H1 (cell line): ENCODE data around the gene APBB1. TPM values are rescaled to one million over a fixed set of nuclear protein-coding genes. Genes with fewer than 3 reads are reported as not detected.

Source experiments
- CTCF ChIA-PET: fragments of 300-600 bp; sonication (Branson Sonifier 250); formaldehyde crosslinking; loops from one replicate; lab custom pipeline; 2021; ENCODE audit not compliant: partially characterized antibody; lab: Charles Lee
- POLR2A ChIA-PET: fragments of 300-600 bp; sonication (Branson Sonifier 250); formaldehyde crosslinking; loops from one replicate; lab custom pipeline; 2021; ENCODE audit warnings: inconsistent platforms; ENCODE audit not compliant: partially characterized antibody; lab: Charles Lee
- DNase-seq, 2 experiments: peaks; one replicate each; pipeline versions ENCODE4 v3.0.0 to v3.0.0-alpha.2; 2010 to 2022; ENCODE audit warnings: low spot score in 2 of 2, low read depth in 1 of 2, mixed read lengths in 1 of 2
- FAIRE-seq: peaks from 2 replicates; lab custom pipeline; 2011; peaks lifted over from hg19 to GRCh38; lab: Jason Lieb, UNC
- H2AFZ ChIP-seq: 2 replicates; pipeline ENCODE4 v1.8.1; 2012; ENCODE audit warnings: low read length, inconsistent platforms
- H2AK5ac ChIP-seq: 2 replicates; pipeline ENCODE4 v1.6.1; 2013; ENCODE audit warnings: low read depth, low read length
- H2BK120ac ChIP-seq: replicated peaks from 2 replicates; pipeline ENCODE3; 2013; ENCODE audit warnings: low read depth, low read length, inconsistent platforms
- H2BK12ac ChIP-seq: 2 replicates; pipeline ENCODE4 v1.6.1; 2013; ENCODE audit warnings: low read depth, low read length
- H2BK15ac ChIP-seq: 2 replicates; pipeline ENCODE4 v1.6.1; 2013; ENCODE audit warnings: low read length
- H2BK20ac ChIP-seq: 2 replicates; pipeline ENCODE4 v1.6.1; 2013; ENCODE audit warnings: low read length
- H2BK5ac ChIP-seq: 2 replicates; pipeline ENCODE4 v1.6.1; 2013; ENCODE audit warnings: low read depth, low read length
- H3K14ac ChIP-seq: 2 replicates; pipeline ENCODE4 v1.6.1; 2013; ENCODE audit warnings: inconsistent platforms; ENCODE audit not compliant: insufficient read length
- H3K18ac ChIP-seq: 2 replicates; pipeline ENCODE4 v1.6.1; 2013; ENCODE audit warnings: low read length; ENCODE audit errors: extremely low read depth
- H3K23ac ChIP-seq: 2 replicates; pipeline ENCODE4 v1.6.1; 2013; ENCODE audit warnings: inconsistent platforms; ENCODE audit not compliant: insufficient read length
- H3K23me2 ChIP-seq: 2 replicates; pipeline ENCODE4 v1.6.1; 2013; ENCODE audit warnings: low read depth, low read length
- H3K27ac ChIP-seq: 2 replicates; pipeline ENCODE4 v1.6.1; 2011; ENCODE audit warnings: low read depth, low read length, inconsistent platforms
- H3K27me3 ChIP-seq, 4 experiments: replicated peaks in 1 of 4; 1 replicate in 1 of 4; 2 replicates in 3 of 4; pipeline versions ENCODE4 v1.6.1 to v1.8.1; 2011 to 2013; ENCODE audit warnings: low read length in 3 of 4, mild to moderate bottlenecking in 3 of 4, inconsistent platforms in 2 of 4, mixed read lengths in 2 of 4, moderate library complexity in 1 of 4; ENCODE audit not compliant: control insufficient read depth in 3 of 4, insufficient read depth in 3 of 4; ENCODE audit errors: extremely low read depth in 1 of 4
- H3K36me3 ChIP-seq, 4 experiments: 2 replicates each; pipeline versions ENCODE4 v1.6.1 to v1.8.1; 2011 to 2013; ENCODE audit warnings: mild to moderate bottlenecking in 4 of 4, low read length in 3 of 4, moderate library complexity in 2 of 4, control low read depth in 1 of 4, inconsistent platforms in 1 of 4; ENCODE audit not compliant: insufficient read depth in 4 of 4, control insufficient read depth in 2 of 4
- H3K4ac ChIP-seq: replicated peaks from 2 replicates; pipeline ENCODE3; 2013; ENCODE audit warnings: low read length, low read depth, mixed read lengths, inconsistent platforms; ENCODE audit not compliant: insufficient read length
- H3K4me1 ChIP-seq, 4 experiments: replicated peaks in 1 of 4; 1 replicate in 1 of 4; 2 replicates in 3 of 4; pipeline versions ENCODE4 v1.6.1 to v1.8.1; 2011 to 2013; ENCODE audit warnings: low read length in 3 of 4, inconsistent platforms in 2 of 4, mixed read lengths in 1 of 4; ENCODE audit not compliant: insufficient read depth in 4 of 4, control insufficient read depth in 3 of 4
- H3K4me2 ChIP-seq, 2 experiments: 2 replicates each; pipeline versions ENCODE4 v1.6.1 to v1.8.1; 2011 to 2013; ENCODE audit warnings: low read depth in 2 of 2, low read length in 2 of 2, control low read depth in 1 of 2, inconsistent platforms in 1 of 2, mild to moderate bottlenecking in 1 of 2; ENCODE audit not compliant: insufficient read depth in 1 of 2
- H3K4me3 ChIP-seq, 4 experiments: fragments of 200-600, 300-600 bp in 1 of 4; sonication (generic), shearing (Covaris generic), sonication (Bioruptor Twin) in 1 of 4; 2 replicates each; pipeline versions ENCODE4 v1.5.1 to v1.8.1; 2011 to 2016; ENCODE audit warnings: low read length in 4 of 4, low read depth in 3 of 4, control low read depth in 2 of 4, inconsistent platforms in 2 of 4, mild to moderate bottlenecking in 2 of 4, mixed read lengths in 1 of 4, moderate library complexity in 1 of 4; ENCODE audit not compliant: insufficient read depth in 2 of 4; ENCODE audit errors: extremely low read depth in 1 of 4
- H3K56ac ChIP-seq: replicated peaks from 2 replicates; pipeline ENCODE3; 2013; ENCODE audit warnings: low read depth, mild to moderate bottlenecking, mixed read lengths, low read length, inconsistent platforms; ENCODE audit not compliant: insufficient read length
- H3K79me1 ChIP-seq: 2 replicates; pipeline ENCODE4 v1.6.1; 2013; ENCODE audit warnings: low read depth, low read length, control low read depth
- H3K79me2 ChIP-seq, 2 experiments: 2 replicates each; pipeline versions ENCODE4 v1.6.1 to v1.8.1; 2012 to 2013; ENCODE audit warnings: low read length in 2 of 2, mild to moderate bottlenecking in 2 of 2, inconsistent platforms in 1 of 2; ENCODE audit not compliant: insufficient read depth in 2 of 2, control insufficient read depth in 1 of 2
- H3K9ac ChIP-seq, 4 experiments: replicated peaks in 1 of 4; 1 replicate in 1 of 4; 2 replicates in 3 of 4; pipeline versions ENCODE4 v1.6.1 to v1.8.1; 2011 to 2013; ENCODE audit warnings: low read depth in 3 of 4, low read length in 3 of 4, control low read depth in 2 of 4, mild to moderate bottlenecking in 2 of 4, moderate library complexity in 2 of 4, inconsistent platforms in 1 of 4; ENCODE audit errors: extremely low read depth in 1 of 4
- H3K9me3 ChIP-seq, 2 experiments: 2 replicates each; pipeline versions ENCODE4 v1.6.1 to v1.8.1; 2012 to 2013; ENCODE audit warnings: mild to moderate bottlenecking in 2 of 2, moderate library complexity in 2 of 2, control low read depth in 1 of 2, inconsistent platforms in 1 of 2, low read depth in 1 of 2, low read length in 1 of 2, mixed read lengths in 1 of 2; ENCODE audit not compliant: insufficient read depth in 2 of 2
- H4K20me1 ChIP-seq, 2 experiments: replicated peaks in 1 of 2; 2 replicates each; pipeline versions ENCODE3 to v1.8.1; 2011 to 2013; ENCODE audit warnings: inconsistent platforms in 2 of 2, low read length in 2 of 2, mild to moderate bottlenecking in 1 of 2; ENCODE audit not compliant: insufficient read depth in 2 of 2, control insufficient read depth in 1 of 2
- H4K5ac ChIP-seq: 2 replicates; pipeline ENCODE4 v1.6.1; 2013; ENCODE audit warnings: low read length, low read depth, mixed read lengths, inconsistent platforms; ENCODE audit not compliant: insufficient read length
- H4K8ac ChIP-seq: 2 replicates; pipeline ENCODE4 v1.8.0; 2013; ENCODE audit warnings: mild to moderate bottlenecking, moderate library complexity, low read length, inconsistent platforms; ENCODE audit not compliant: insufficient read depth; ENCODE audit errors: extremely low read depth
- H4K91ac ChIP-seq: replicated peaks from 2 replicates; pipeline ENCODE3; 2013; ENCODE audit warnings: low read length, mixed read lengths, inconsistent platforms; ENCODE audit not compliant: insufficient read length
- BRCA1 ChIP-seq: IDR thresholded peaks from 2 replicates; pipeline ENCODE4 v1.6.1; 2012; ENCODE audit warnings: low read depth, low read length, improper control_type of control experiment
- SP1 ChIP-seq: IDR thresholded peaks from 2 replicates; pipeline ENCODE4 v1.6.1; 2011; ENCODE audit warnings: low read depth, low read length
- TCF12 ChIP-seq: IDR thresholded peaks from 2 replicates; pipeline ENCODE4 v1.6.1; 2011; ENCODE audit warnings: low read depth, mild to moderate bottlenecking, low read length
- WGBS, 2 experiments: shearing (Covaris generic) in 1 of 2; methylation state at CpG; one replicate each; pipeline versions ENCODE4 v1.1.6 to v1.1.7; 2013 to 2015; ENCODE audit warnings: low lambda C conversion rate in 2 of 2, mixed read lengths in 2 of 2, inconsistent platforms in 1 of 2, low coverage in 1 of 2, missing lambda C conversion rate in 1 of 2; ENCODE audit not compliant: insufficient replicate concordance in 2 of 2, insufficient coverage in 1 of 2, insufficient read length in 1 of 2; ENCODE audit errors: extremely low coverage in 1 of 2, missing lambda C conversion rate in 1 of 2; 5-methylcytosine and 5-hydroxymethylcytosine counted together
- polyA plus RNA-seq, 7 experiments: library from polyadenylated mRNA; depleted of rRNA in 3 of 7; stranded (reverse) in 5 of 7; unstranded in 2 of 7; fragments of >200 nt in 5 of 7; fragments of 200-250 nt in 2 of 7; gene quantifications; 1 replicate in 5 of 7; 2 replicates in 1 of 7; 4 replicates in 1 of 7; pipeline versions ENCODE4 v1.2.1 to v1.2.3, GENCODE V29; 2011 to 2013; ENCODE audit warnings: missing spikeins in 2 of 7, mixed read lengths in 2 of 7
- total RNA-seq: library from RNA; stranded (reverse); fragmentation: NEBNext Ultra II Directional; extraction: Animal tissue kit (Norgen Biotek cat#: 25700); gene quantifications from 2 replicates; pipeline ENCODE4 v1.2.1, GENCODE V29; 2021

The APBB1 gene
- total and polyA plus RNA-seq, 2 of the 8 experiments (the other 6 are each of a cell fraction or from before 2014, with no cell fraction given) = 23.9 to 33.1 TPM

GRCh38 chr11:6397156-6397555, 21.7 kb downstream of the APBB1 start:
- POLR2A ChIA-PET = no interaction called here
- no peak overlapping the region for H3K4me2 ChIP-seq
- 63% methylated on average over 1 of the region's 1 CpG; no CpG with 5 or more reads in 1 of the 2 experiments for WGBS, 2 experiments

More at GRCh38 chr11:6397156-6397555, 21.7 kb downstream of the APBB1 start:
- Histone ChIP-seq H4K20me1 (peaks cover 0 to 2% of the 10 kb centered on the region in 2 experiments), H3K9ac (no peak overlapping the region), H3K56ac (no peak overlapping the region), H2BK120ac (no peak overlapping the region), H3K4me3 (no peak overlapping the region), H2BK20ac (no peak overlapping the region), H3K9me3 (no peaks in the 10 kb centered on the region), H3K23ac (no peak overlapping the region), H3K23me2 (no peaks in the 10 kb centered on the region), H3K36me3 (peaks cover 0 to 2% (median 0%) of the 10 kb centered on the region in 4 experiments; a peak in 2 of 8 replicates), H4K8ac (no peak overlapping the region), H3K27ac (no peak overlapping the region), H3K14ac (no peak overlapping the region), H3K79me2 (no peaks in the 10 kb centered on the region), H3K4me1 (no peaks in the 10 kb centered on the region), H3K4ac (no peak overlapping the region), H2BK12ac (no peak overlapping the region), H2AFZ (no peak overlapping the region), H4K91ac (no peak overlapping the region), H3K79me1 (no peaks in the 10 kb centered on the region), H3K27me3 (no peaks in the 10 kb centered on the region; a peak in 1 of 7 replicates), H4K5ac (no peak overlapping the region), H2BK5ac (no peak overlapping the region), H2BK15ac (no peak overlapping the region), H2AK5ac (no peak overlapping the region), H3K18ac (no peak overlapping the region)
- TF ChIP-seq SP1 = no peak
- no peak for TF ChIP-seq TCF12
- TF ChIP-seq BRCA1 = no peak
- no peak for FAIRE-seq
- CTCF ChIA-PET = interaction anchor here (1.0 to 2.8 kb wide), 2 partner anchors 18 to 48 kb away, joined by 3 to 11 read pairs; no protein-coding TSS in a partner anchor
- DNase-seq = no peak
